Right kidney (tissue), 1 donor: ENCODE measurements around the gene HES3.
"Not testable (repeated sequence)": the region's sequence is repeated elsewhere in the genome, so short reads cannot be mapped to it uniquely, and the experiment has no call there.

ENCODE experiments used
- DNase-seq: peaks from one replicate; pipeline ENCODE4 v3.0.0-alpha.2; 2016

HES3 gene

DNA sequence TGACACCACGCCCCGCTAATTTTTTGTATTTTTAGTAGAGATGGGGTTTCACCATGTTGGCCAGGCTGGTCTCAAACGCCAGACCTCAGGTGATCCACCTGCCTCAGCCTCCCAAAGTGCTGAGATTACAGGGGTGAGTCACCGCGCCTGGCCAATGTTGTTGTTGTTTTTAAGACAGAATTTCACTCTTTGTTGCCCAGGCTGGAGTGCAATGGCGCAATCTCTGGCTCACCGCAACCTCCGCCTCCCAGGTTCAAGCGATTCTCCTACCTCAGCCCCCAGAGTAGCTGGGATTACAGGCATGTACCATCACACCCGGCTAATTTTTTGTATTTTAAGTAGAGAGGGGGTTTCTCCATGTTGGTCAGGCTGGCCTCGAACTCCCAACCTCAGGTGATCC, 24.3 kb upstream of the HES3 start:
- DNase-seq, result not testable (repeated sequence)

DNA sequence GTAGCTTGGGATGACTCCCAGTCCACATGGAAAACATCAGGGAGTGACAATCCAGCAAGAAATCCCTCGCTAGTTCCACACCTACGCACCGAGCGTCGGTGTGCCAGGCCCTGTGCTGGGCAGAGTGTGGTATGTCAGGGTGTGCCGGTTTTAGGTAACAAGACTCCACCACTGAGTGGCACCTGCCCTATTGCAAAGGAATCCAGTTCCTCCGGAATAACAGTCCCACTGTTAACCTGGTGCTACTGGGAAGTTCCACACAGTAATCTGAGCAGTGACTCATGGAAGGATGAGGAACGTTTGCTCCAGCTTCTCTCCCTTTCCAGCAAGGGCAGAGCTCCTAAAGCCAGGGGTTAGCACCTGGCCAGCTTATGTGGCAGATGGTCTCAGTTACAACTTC, 23.7 kb upstream of the HES3 start:
- DNase-seq, result no peak

DNA sequence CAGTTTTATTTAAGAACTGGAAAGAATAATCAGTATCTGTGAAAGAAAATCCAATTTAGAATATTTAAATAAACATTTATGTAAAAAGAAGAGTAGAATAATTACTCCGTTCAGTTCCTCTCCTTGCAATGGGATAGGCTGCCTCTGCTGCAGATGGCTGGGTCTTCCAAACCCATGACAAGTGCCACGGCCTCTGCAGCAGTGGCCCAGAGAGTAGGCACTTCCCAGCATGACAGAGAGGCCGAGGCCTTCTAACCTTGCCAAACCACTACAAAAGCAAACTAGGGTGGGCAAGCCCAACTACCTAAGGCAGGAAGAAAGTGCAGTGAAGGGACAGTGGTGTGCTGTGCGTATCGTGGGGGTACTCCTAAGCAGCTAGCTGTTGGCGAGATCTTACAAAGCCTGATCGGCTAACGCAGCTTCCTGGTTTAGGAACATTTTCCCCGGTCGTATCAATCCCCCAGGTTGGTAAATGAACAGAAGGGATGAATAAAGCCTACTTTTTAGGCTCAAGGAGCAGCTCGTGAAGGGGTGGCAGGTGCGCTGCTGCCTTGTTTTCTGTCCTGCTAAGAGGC, 22.7 kb upstream of the HES3 start:
- DNase-seq, result no peak

DNA sequence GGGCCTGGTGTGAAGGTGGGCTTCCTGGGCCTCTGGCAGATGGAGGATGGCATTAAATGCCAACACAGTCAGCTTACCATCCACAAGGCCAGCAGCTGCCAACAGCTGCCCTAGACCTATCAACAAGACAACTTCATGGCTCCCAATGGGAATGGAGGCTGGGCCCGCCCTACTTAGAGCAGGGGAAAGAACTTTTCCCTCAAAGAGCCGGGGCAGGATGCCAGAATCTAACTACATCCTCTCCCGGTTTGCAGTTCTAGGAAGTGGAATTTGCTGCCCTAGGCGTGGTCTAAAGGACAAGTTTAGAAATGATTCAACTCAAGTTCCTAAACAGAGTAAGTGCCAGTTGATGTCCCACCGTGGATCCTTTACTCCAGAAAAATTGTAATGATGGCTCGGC, 21.3 kb upstream of the HES3 start:
- DNase-seq, result no peak

DNA sequence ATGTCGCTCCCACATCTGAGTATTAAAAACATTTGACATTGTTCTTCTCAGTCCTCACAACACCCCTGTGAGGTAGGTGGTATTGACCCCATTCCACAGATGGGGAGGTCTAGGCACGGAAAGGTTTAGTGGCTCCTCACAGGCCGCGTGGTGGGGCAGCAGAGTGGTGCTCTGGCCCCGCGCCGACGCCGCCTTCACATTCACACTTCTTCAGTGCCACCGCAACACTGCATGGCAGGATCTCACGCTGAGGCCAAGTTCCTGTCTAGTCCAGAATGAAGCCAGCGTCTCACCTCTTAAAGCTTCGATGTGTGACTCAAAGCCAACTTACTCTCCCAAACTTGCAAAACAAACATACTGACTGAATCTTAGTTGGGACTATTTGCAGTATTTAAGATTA, 20.4 kb upstream of the HES3 start:
- DNase-seq, result no peak

DNA sequence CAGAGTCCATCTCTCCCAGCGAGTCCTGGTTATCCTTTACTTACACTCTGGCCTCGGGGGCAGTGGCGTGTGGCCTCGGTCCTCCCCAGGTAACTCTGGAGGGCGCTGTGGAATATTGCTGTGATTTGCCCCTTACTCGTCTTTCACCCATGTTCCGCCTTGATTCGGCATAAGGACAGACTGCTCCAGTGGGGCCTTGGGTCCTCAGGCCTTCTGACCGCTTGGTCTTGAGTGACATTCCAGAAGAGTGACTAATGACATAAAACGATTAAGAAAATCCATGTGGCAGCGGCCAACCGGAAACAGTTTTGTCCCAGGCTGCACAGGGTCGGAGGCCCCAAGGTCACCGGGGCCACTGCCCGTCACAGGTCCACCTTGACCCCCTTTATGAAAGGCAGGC, 19.3 kb upstream of the HES3 start:
- no peak for DNase-seq

DNA sequence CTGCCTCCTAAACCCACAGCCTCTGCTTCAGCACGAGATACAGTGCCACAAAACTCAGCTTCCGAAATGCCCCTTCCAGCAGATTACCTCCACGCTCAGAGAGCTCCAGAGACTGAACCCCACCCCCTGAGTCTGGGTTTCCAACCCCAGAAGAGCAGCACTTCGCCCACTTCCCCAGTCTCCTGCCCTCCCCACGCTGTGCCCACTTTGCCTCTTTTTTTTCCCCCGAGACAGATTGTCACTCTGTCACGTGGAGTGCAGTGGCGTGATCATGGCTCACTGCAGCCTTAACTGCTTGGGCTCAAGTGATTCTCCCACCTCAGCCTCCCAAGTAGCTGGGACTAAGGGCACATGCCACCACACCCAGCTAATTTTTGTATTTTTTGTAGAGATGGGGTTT, 18.3 kb upstream of the HES3 start:
- DNase-seq, result no peak

DNA sequence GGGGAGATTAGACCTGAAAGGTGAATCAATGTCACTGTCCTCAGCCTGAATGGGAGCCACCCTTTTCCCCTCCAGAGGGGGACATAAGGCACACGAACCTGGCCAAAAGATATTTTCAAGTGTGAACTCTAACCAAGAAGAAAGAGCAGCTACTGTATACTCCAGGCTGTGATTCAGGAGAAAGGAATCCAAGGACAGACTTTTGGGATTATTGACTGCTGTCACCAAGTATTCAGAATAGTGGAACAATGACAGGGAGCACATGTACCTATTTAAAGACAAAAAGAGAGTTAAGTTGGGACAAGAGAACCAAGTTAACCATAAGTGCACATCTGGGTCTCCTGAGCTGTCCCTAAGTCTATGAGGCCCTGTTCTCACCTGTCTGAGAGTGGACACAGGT, 10.6 kb upstream of the HES3 start:
- no peak for DNase-seq

DNA sequence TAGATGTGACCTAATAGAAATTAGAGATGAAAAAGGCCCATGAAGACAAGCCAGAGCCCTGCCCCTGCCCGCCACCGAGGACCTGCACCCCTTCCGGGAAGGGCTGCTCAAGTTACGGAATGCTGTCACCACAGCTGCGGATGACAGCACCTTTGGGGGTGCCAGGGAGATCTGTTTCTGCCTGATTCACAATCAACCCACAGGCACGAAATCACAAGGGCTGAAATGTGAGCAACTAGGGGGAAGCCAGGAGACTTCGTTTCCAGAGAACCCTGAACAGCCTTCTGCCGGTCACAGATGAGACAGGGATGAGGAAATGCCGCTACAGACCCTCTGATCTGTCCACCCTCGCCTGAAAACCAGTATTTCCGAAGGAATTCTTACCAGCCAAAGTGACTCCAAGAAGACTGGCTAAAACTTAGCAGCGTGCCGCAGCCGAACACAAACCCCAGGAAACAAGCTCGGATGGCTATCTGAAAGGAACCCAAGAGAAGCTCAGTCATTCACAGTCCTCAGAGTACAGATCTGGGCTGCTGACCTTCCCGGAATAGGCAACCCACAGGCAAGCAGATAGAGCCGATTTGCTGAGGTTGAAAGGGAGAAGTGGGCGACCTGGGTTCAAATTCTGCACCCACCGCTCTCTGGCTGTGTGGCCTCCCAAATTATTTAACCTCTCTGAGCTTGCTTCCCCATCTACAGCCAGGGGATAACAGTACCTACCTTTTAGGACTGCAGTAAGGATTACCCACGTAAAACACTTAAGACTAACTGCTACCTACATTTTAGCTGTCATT, 9.3 kb upstream of the HES3 start:
- no peak for DNase-seq

DNA sequence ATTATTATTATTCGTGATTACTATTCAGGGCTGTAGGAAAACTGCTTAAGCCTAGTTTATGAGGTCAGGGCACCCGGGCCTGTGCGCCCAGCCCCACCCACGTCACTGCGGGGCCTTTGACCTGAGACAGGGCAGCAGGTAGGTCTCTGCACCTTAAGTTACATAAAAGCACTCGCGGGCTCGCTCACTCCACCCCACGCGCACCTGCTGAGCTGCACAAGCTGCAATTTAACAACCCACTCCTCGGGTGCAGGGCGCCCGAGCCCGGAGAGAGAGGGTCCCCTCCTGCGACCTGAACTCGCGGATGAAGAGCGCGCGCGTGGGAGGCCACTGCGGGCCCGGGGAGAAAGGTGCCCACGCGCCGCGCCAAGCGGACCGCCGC, 8.7 kb upstream of the HES3 start:
- no peak for DNase-seq

DNA sequence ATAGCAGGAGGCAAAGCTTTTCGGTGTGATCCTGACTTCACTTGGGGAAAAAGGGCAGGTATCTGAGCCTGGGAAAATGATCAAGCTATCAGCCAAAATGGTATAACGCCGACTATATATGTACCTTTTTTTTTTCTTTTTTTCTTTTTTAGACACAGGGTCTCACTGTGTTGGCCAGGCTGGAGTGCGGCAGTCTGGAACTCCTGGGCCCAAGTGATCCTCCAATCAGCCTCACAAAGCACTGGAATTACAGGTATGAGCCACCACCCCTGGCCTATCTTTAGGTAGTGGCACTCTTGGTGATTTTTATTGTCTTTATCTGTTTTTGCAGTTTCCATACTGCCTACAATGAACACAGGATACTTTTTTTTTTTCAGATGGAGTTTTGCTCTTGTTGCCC, 6.9 kb upstream of the HES3 start:
- no peak for DNase-seq

DNA sequence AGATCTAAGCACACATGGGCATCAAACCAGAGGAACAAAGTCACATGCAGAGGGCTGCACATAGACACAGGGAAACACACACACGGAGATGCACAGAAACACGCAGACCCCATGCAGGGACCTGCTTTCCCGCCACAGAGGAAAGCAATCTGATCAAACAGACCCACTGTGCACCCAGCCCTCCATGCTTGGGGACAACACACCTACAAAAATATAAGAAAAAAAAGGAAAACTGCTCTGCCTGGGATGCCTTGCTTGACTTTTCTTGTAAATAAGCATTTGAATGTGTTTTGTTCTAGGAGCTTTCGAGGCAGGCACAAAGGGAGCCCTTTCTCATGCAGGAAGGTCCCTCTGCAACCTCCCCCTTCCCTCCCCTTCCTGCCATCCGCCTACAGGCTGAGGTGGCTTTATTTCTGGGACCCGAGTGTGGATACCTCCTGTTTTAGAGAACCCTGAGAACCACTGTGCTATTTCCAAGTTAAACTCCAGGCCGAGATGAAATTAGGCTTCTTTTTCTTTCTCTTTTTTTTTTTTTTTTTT, 4.7 kb upstream of the HES3 start:
- DNase-seq, result no peak

DNA sequence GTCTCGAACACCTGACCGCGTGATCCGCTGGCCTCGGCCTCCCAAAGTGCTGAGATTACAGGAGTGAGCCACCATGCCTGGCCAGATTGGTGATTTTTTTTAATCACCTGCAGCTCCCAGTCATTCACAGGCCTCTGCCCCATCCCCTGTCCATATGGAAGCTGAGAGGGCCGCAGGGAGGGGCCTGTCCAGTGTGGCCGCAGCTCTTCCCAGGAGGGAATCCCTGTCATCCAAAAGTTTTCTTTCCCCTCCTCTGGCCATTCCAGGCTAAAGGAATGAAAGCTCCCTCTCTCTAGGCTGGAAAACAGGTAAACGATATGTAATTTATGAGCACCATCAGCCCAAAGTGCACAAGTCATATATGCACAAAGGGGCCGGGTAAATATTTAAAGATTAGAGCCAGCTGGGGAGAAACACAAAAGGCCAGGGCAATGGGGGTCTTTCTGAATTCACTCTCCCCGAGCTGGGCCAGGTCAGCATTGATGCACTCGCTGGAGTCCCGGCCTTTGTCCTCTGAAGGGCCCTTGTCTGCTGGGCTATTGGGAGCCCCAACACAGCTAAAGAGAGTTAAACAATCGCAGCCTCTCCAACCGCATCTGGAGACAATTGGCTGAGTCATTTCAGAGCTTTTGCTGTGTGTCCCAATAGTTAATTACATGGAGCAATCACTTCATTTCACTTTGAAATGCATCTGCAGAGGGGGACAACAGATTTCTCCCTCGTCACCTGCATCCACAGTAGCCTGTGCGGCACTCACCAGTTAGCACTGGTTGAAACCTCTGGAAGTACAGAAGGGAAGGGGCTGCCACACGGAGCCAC, 3.8 kb upstream of the HES3 start:
- DNase-seq, result no peak

DNA sequence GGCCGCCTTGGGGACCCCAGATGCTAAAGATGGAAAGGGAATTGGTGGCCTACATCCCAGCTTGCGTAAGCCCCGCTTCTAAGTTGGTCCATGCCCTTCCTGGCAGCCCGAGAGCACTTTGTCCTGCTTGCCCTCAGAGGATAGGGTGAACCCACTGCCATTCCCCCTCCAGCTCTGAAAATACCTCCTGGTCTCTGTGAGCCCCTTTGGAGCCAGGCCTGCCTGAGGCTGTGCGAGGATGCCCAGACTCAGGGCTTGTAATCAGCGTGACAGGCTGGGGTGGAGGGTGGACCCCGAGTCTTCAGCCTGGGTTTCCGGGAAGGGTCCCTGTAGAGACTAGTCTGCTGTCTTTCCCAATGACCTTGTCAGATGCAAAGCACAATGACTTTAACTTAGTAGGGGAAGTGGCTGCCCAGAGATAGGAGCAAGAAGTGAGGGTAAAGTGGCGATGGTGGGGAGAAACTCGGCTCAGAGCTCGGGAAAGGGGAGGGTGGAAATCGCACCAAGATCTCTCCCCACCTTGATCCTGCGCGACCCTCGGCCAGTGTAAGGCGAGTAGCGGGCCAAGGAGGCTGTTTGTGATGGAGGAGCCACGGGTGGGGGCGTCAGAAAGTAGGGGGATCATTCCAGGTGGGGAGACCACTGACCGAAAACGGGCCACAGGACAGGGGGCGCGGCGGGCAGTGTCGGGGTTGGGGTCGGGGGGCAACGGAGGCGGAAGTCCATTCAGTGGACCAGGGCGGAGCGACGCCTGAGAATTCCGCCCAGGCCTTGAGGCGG, 2.7 kb upstream of the HES3 start:
- no peak for DNase-seq

DNA sequence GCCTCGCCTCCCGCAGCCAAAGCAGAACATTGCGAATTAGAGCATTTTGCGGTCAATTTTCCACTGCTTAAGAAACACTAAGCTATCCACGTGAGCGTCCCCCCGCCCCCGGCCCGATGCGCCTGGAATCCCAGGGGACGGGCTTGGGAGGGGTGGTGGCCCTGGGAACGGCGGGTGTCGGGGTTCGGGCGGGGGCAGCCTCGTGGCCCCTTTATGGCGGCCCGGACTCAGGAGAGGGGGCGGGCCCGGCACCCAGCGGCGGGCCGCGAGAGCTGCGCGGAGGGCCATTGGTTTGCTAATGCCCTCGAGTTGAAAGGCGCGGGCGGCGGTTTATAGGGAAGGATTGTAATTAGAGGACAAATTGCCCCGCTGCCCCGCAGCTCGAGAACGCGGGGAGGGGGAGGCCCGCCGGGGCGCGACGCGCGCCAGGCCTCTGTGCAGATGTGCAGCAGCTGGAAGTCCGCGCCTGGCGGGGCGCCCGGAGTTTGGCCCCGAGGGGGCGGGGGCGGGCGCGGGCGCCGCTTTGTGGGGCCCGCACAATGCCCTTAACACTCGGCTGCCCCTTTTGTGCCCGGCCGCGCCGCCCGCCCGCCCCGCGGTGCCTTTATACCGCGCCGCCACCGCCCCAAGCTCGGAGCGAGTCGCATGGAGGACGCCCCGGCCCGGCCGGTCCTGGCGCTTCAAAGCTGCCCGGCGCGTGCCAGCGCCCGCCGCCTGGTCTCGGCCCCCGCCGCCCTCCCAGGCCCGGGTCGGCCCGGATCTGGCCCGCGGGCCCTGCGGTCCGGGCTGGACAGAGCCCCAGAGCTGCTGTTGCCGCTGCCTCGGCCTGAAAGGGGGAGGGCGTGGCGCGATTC, 1.9 kb upstream of the HES3 start:
- DNase-seq, result peak; percentile 53

DNA sequence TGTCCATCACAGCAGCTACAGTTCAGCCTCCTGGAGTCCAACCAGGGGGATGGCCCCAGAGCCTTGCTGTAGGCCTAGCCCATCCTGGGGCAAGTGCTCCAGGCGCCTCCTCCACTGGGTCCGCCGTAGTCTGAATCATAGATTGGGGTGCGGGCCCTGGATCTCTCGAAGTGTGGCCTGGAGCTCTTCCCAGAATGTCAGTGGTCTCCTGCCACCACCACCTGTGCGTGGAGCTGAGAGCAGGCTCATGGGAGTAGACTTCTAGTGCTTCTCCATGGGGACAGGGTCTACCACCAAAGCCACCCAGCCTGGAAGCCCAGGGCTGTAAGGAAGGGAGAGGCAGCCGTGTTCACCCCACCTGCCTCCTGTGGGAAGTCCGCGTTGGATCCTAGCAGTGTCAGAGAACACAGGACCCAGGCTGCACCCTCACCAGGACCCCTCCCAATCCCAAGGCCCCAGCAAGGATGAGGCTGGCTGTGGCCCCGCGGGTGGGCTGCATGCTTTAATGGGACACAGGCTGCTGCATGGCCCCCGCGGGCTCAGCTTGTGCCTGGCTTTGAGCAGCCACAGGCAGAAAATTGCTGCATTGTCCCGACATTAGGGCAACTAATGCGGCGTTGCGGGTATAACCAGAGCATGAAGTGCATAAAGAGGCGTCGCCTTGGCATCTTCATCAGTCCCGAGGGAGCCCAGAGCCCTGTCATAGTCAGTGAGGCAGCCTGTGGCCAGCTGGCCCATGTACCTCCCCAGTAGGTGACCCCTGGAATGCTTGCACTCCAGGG, 735 bp upstream of the HES3 start:
- no peak for DNase-seq

DNA sequence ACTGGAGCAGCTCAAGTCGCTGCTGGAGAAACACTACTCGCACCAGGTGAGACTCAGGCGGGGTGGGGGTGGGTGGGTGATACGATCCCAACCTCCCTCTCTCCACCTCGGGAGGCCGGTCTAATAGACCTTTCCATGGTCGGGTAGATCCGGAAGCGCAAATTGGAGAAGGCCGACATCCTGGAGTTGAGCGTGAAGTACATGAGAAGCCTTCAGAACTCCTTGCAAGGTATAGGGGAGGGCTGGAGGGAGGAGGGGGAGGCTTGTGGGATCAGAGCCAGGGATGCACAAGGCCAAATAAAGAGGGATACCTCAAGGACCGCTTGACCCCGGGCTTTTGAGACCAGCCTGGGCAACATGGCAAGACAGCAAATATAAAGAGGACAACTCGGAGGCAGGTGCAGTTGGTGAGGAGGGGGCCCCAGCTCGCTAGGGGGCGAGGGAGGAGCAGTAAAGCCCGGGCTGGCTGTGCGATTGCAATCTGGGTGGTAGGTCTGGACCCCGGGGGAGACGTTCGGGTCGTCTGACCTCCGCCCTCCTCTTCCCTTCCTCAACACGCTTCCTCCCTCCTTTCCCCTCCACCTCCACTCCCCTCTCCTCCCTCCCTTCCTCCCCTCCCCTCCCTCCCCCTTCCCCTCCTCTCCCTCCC, 546 bp downstream of the HES3 start:
- no peak for DNase-seq

DNA sequence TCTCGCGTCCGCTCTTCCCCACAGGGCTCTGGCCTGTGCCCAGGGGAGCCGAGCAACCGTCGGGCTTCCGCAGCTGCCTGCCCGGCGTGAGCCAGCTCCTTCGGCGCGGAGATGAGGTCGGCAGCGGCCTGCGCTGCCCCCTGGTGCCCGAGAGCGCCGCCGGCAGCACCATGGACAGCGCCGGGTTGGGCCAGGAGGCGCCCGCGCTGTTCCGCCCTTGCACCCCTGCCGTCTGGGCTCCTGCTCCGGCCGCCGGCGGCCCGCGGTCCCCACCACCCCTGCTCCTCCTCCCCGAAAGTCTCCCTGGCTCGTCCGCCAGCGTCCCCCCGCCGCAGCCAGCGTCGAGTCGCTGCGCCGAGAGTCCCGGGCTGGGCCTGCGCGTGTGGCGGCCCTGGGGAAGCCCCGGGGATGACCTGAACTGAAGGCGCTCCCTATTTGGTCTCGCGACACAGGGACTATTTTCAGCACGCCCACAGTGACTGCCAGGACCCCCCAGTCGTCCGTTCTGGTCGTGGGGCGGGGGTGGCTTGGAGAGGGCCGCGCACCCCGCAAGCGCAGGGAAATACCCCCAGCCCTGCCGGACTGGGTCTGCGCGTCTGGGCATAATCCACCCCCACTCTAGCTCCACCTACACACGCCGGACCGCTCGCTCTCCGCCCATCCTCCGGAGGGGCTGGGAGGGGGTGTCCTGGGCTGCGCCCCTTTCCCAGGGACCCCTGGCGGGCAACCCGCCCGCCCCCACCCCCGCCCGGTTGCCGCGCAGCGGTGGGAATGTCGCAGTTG, 1.3 kb downstream of the HES3 start:
- DNase-seq, result peak; percentile 85

DNA sequence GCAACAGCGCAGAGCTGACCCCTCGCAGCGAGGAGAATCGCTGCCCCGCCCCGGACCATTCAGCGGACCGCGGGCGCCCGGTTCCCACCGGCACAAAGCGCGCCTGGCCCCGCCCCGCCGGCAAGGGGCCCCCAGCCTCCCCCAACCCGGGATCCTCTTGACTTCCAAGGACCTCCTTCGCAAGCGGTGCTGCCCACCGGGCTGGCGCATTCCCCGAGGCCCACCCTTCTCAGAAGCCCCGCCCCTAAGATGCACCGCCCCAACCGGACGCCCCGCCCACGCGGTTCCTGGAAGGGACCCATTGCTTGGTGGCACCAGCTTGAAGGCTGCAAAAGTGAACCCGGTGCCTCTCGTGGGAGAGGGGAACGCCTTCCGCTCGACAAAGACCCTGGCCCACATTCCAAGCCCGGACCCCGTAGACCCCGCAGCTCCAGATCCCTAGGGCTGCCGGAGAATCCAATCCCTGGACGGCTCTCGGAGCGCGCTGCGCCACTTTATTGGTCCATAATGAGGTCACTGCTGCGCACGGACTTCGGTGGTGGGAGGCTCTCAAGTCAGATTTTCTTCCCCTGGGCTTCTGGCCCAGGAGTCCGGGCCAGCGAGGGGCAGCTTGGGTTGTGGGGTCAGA, 2.0 kb downstream of the HES3 start:
- no peak for DNase-seq
